BJ (cell line): ENCODE data around the gene PRKCA. TPM values are rescaled to one million over a fixed set of nuclear protein-coding genes. Genes with fewer than 3 reads are reported as not detected.

ENCODE experiments used
- CTCF ChIA-PET: fragments of 350-600 bp; formaldehyde crosslinking; extraction: SDS; loops from one replicate; lab custom pipeline; 2021; ENCODE audit warnings: antibody characterized with exemption, inconsistent platforms; lab: Yijun Ruan, JAX
- POLR2A ChIA-PET: fragments of 300-600 bp; sonication (Branson Sonifier 250); formaldehyde crosslinking; extraction: SDS; loops from one replicate; lab custom pipeline; 2021; ENCODE audit warnings: antibody characterized with exemption; lab: Charles Lee
- DNase-seq: peaks from one replicate; pipeline ENCODE4 v3.0.0-alpha.2; 2011; ENCODE audit warnings: low read depth
- H3K27me3 ChIP-seq: 2 replicates; pipeline ENCODE4 v1.6.0; 2011; ENCODE audit warnings: low read length; ENCODE audit not compliant: control insufficient read depth, insufficient read depth
- H3K36me3 ChIP-seq: 2 replicates; pipeline ENCODE4 v1.5.1; 2011; ENCODE audit warnings: low read length; ENCODE audit not compliant: control insufficient read depth, insufficient read depth
- H3K4me3 ChIP-seq: 2 replicates; pipeline ENCODE4 v1.5.1; 2011; ENCODE audit warnings: low read depth, mild to moderate bottlenecking, control low read depth, low read length
- polyA plus RNA-seq: library from polyadenylated mRNA; depleted of rRNA; stranded (reverse); fragments of >200 nt; gene quantifications from 2 replicates; pipeline ENCODE4 v1.2.3, GENCODE V29; 2011
- TF ChIP-seq, protein P1 (sequence below): IDR thresholded peaks from 2 replicates; pipeline ENCODE4 v1.5.1; 2011; ENCODE audit warnings: low read depth, mild to moderate bottlenecking, control low read depth, inconsistent platforms, low read length, moderate library complexity; ENCODE audit not compliant: insufficient read depth

Gene PRKCA
- polyA plus RNA-seq, 1 experiment, result 38.7 TPM

DNA sequence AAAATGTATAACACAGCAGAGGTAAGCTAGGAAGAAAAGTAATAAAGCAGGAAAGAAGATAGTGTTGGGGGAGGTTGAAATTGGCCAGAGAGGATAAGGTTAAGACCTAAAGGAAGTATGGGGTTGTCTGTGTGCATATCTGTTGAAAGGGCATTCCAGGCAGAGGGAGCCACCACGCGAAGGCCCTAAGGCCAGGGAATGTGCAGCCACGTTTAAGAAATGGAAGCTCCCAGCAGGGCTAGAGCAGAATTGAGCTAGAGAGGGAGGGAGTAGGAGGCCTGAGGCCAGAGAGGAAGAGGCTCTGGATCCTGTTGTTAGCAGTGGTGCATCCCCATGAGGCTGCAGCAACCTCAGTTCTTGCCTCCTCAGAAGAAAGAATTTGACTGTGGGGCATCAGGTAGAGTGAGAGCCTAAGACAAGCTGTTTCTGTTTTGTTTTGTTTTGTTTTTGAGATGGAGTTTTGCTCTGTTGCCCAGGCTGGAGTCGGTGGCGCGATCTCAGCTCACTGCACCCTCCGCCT lies 473.5 kb downstream of the PRKCA start:
- Histone ChIP-seq H3K36me3 (peaks cover 7% of the 10 kb centered on the region), H3K27me3 (no peaks in the 10 kb centered on the region), H3K4me3 (no peak overlapping the region)
- TF ChIP-seq, protein P1, sequence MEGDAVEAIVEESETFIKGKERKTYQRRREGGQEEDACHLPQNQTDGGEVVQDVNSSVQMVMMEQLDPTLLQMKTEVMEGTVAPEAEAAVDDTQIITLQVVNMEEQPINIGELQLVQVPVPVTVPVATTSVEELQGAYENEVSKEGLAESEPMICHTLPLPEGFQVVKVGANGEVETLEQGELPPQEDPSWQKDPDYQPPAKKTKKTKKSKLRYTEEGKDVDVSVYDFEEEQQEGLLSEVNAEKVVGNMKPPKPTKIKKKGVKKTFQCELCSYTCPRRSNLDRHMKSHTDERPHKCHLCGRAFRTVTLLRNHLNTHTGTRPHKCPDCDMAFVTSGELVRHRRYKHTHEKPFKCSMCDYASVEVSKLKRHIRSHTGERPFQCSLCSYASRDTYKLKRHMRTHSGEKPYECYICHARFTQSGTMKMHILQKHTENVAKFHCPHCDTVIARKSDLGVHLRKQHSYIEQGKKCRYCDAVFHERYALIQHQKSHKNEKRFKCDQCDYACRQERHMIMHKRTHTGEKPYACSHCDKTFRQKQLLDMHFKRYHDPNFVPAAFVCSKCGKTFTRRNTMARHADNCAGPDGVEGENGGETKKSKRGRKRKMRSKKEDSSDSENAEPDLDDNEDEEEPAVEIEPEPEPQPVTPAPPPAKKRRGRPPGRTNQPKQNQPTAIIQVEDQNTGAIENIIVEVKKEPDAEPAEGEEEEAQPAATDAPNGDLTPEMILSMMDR, result no peak
- ChIA-PET POLR2A (no interaction called here), CTCF (no interaction called here)
- DNase-seq, result no peak

DNA sequence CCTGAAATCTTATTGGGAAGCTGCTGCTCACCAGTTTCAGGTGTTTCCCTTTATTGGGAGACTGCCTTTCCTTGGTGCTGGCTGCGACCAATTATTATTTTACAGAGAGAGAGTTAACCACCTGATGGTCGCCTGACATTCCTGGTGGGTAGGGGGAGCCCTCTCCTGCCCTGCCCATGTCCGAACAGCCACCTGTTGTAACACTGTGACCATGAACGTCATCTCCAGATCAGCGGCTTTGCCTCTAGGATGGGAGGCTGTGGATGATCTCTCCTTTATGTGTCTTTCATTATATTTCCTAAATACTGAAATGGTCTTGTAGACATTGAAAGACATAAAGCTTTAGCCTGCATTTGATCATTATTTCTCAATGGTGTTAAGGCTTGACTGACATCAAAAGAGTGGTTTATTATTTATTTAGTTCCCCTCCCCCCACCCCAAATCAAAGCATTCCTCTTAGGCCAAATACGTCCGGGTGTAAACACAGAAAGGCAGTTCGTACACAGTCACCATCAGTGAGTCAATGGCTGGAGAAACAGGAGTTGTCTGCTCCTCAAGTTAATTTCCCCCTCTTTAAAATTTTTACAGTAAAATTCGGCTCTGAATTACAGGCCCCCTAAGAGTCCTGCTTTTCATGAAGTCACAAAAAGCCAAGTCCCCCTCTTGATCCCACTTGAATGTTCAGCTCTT lies 474.7 kb downstream of the PRKCA start:
- H3K4me3 ChIP-seq, result no peak overlapping the region
- H3K27me3 ChIP-seq, result no peaks in the 10 kb centered on the region
- peaks cover 7% of the 10 kb centered on the region for H3K36me3 ChIP-seq
- CTCF ChIA-PET, result no interaction called here
- no peak for DNase-seq
- TF ChIP-seq, protein P1, result no peak
- POLR2A ChIA-PET, result no interaction called here

DNA sequence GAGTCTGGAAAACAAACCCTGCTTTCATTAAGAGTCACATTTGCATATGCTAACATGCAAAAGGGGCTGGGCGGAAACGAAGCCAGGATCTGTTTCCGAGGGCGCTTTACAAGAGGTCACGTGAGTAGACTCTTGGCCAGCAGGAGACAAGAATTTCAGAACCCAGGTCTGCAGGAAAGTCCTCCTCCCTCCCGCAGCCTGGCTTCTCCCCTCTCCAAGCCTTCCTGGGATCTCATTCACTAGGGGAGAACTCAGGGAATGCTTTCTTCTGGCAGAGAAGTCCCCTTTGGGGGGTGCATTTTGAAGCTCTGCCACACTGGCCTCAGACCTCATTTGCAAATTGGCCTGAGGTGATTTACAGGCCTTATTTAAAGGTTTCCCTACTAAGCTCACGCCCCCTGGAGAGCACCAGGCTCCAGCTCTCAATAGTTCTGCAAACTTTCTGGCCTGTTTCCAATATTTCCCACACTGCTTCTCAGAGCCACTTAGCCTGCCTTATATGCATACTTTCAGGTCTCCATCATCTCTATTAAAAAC lies 475.3 kb downstream of the PRKCA start:
- H3K27me3 ChIP-seq, result no peaks in the 10 kb centered on the region
- POLR2A ChIA-PET, result no interaction called here
- CTCF ChIA-PET, result no interaction called here
- peaks cover 8% of the 10 kb centered on the region for H3K36me3 ChIP-seq
- no peak for DNase-seq
- TF ChIP-seq, protein P1, result no peak
- no peak overlapping the region for H3K4me3 ChIP-seq

DNA sequence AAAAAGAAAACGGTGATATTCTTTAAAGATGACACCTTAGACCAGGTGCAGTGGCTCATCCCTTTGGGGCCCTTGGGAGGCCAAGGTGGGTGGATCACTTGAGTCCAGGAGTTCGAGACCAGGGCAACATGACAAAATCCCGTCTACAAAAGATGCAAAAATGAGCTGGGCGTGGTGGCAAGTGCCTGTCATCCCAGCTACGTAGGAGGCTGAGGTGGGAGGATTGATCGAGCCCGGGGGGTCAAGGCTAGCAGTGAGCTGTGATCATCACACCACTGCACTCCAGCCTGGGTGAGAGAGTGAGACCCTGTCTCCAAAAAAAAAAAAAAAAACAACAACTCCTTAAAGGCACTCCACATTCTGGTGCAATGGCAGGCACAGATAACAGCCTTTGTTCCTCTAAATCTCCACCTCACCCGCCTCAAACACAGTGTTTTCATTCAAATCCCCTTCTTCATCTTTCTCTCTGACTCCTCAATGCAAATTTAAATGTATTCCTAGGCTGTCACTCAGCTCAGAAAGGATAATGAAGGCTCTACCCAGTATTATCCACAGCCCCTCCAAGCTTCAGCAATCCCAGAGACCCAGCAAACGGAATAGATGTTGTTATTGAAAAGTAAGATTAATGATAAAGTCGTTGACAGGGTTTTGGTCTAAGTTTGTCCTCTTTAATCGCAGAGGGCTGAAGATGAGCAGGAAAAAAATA lies 476.3 kb downstream of the PRKCA start:
- ChIA-PET POLR2A (no interaction called here), CTCF (no interaction called here)
- Histone ChIP-seq H3K4me3 (no peak overlapping the region), H3K36me3 (peaks cover 9% of the 10 kb centered on the region), H3K27me3 (no peaks in the 10 kb centered on the region)
- no peak for DNase-seq
- TF ChIP-seq, protein P1, result no peak

DNA sequence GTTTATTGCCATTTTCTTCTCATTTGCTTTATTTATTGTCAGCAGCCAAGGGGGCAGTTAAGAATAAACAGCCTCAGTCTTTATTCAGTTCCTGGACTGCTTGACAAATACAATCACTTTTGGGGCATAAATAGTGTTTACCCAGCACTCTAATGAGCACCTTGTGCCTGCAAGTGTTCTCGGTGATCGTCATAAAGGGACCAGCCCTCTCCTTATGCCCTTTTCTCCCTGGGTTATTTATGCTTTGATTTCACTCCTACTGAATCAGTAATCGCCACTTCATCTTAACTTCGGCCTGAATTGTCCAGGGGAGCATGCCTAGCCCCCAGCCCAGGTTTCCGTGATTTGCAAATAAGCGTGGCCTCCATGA lies 476.8 kb downstream of the PRKCA start:
- CTCF ChIA-PET, result no interaction called here
- Histone ChIP-seq H3K36me3 (peaks cover 9% of the 10 kb centered on the region), H3K27me3 (no peaks in the 10 kb centered on the region), H3K4me3 (no peak overlapping the region)
- TF ChIP-seq, protein P1, result no peak
- POLR2A ChIA-PET, result no interaction called here
- DNase-seq, result no peak
